ENCODE data around the gene RCAN2. TPM values are rescaled to one million over a fixed set of nuclear protein-coding genes. Genes with fewer than 3 reads are reported as not detected.

The RCAN2 gene
- polyA plus RNA-seq, 3 donors: 14.8 to 22.4 (median 22.4) TPM

GRCh38 chr6:46218457-46218856 is 272.8 kb downstream of the RCAN2 start:
- DNase-seq: no peak

- DNase-seq: no peak
Measured at GRCh38 chr6:46217671-46218131, 273.5 kb downstream of the RCAN2 start.

DNA sequence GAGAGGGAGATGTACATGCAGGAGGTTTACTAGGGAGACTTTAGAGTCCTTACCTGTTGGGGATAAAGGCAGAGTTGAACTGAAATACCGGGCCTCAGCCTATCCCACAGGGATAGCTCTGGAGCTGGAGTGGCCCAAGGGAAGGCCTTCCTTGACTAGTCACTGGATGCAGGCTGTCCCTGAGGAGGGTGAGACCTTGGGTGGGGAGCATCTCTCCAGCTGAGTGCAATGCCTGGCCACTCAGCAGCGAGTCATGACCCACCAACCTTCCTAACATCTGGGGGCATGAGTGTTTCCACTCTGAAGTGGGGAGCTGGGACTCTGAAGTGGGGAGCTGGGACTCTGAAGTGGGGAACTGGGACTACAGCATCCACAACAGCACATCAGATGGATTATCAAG is 274.4 kb downstream of the RCAN2 start:
- DNase-seq: no peak

DNA sequence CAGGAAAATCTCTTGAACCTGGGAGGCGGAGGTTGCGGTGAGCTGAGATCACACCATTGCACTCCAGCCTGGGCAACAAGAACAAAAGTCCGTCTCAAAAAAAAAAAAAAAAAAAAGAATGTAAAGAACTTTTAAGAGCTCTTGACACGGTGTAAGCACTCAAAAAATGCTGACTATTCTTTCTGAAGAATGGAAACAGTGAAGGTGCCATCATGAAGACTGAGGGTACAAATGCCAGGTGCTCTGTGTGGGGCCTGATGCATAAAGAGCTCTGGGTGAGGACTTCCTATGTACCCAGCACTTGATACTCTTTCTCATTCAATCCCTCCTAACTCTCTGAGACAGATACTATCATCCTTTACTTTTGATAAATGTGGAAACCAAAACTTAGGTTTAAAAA is 275.5 kb downstream of the RCAN2 start:
- no peak for DNase-seq

- DNase-seq: no peak
Measured at GRCh38 chr6:46215213-46215612, 276.0 kb downstream of the RCAN2 start.

DNA sequence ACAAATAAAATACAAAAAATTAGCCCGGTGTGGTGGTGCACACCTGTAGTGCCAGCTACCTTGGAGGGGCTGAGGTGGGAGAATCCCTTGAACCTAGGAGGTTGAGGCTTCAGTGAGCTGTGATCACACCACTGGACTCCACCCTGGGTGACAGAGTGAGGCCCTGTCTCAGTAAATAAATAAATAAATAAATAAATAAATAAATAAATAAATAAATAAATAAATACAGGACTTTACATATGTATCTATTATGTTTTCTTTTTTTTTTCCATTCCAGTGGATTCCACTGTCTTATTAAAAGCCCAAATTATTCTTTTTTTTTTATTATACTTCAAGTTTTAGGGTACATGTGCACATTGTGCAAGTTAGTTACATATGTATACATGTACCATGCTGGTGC is 279.3 kb downstream of the RCAN2 start:
- no peak for DNase-seq

DNA sequence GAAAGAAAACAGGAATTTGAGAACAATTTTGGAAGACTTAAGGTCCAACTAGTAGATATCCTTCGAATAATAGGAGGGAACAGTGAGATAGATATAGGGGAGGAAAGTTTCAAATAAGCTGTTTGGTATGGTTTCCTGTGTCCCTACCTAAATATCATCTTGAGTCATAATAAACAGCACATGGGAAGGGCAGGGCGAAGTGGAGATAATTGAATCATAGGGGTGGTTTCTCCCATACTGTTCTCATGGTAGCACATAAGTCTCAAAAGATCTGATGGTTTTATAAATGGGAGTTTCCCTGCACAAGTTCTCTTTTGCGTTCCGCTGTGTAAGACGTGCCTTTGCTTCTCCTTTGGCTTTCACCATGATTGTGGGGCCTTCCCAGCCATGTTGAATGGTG is 281.0 kb downstream of the RCAN2 start:
- no peak for DNase-seq

GRCh38 chr6:46208303-46208702 is 282.9 kb downstream of the RCAN2 start:
- no peak for DNase-seq

DNA sequence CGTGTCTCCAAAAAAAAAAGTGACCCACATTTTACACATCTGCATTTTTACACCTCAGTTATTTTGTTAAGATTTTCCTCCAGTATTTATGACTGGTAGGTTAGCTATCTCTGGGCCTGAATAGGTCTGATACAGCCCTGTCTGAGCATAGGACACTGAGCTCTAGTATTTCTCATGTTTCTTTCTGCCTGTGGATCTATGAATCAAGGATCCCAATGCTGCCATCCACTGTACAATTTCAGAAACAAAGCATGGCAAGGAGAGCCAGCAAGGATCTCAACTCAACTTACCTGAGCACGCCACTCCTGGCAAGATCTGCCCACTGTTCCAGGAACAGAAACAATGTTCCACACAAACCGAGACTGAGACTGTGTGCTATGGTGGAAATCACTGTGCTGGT is 284.1 kb downstream of the RCAN2 start:
- no peak for DNase-seq

DNA sequence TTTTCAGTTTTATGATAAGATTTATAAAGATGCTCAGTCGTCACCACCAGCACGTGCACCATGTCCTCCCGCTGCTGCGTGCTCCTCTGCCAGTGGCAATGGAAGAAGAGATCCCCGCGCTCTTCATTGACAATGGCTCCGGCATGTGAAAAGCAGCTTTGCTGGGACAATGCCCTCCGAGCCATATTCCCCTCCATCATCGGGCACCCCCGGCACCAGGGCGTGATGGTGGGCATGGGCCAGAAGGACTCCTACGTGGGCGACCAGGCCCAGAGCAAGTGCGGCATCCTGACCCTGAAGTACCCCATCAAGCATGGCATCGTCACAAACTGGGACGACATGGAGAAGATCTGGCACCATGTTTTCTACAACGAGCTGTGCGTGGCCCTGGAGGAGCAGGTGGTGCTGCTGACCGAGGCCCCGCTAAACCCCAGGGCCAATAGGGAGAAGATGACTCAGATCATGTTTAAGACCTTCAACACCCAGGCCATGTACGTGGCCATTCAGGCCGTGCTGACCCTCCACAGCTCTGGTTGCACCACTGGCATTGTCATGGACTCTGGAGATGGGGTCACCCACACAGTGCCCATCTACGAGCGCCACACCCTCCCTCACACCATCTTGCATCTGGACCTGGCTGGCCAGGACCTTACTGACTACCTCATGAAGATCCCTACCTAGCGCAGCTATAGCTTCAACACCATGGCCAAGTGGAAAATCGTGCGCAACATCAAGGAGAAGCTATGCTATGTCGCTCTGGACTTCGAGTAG is 286.2 kb downstream of the RCAN2 start:
- no peak for DNase-seq

GRCh38 chr6:46203391-46204177 is 287.7 kb downstream of the RCAN2 start:
- peak; percentile 38 for DNase-seq

GRCh38 chr6:46201702-46202101 is 289.5 kb downstream of the RCAN2 start:
- no peak for DNase-seq

GRCh38 chr6:46199387-46199786 is 291.9 kb downstream of the RCAN2 start:
- no peak for DNase-seq

DNA sequence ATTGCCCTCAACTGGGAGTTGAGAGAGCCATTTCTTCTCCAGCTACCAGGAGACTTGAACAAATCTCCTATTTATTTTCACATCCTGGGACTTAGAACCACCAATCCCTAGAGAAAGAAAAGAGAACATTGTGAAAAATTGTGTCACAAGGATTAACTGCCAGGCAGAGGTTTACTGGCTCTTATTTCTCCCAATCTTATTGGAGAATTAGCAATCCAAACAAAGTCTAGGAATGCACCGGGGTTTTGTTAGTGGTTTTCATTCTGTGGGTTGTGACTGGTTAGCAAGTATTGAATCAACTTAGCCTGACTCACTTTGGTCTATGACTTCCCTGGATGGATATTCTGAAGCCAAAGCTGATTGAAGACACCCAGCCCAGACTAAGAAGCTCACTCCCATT is 299.3 kb downstream of the RCAN2 start:
- no peak for DNase-seq

GRCh38 chr6:46190889-46191288 is 300.4 kb downstream of the RCAN2 start:
- no peak for DNase-seq

GRCh38 chr6:46189726-46190125 is 301.5 kb downstream of the RCAN2 start:
- DNase-seq: no peak

DNA sequence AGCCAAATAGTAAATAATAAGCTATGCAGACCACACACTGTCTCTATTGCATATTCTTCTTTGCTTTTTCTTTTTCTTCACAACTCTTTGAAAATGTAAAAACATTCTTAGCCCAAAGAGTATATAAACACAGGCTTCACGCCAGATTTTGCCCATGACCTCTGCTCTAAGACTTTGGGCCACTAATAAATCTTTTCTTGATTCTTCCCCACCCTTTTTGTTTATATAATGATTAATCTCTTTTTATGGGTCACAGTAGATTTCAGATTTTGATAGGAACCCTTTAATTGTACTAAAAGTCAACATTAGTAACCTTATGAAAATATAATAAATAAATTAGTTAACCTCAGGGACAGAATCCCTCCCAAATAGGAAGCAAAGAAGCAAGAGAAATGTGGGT is 304.7 kb downstream of the RCAN2 start:
- no peak for DNase-seq

DNA sequence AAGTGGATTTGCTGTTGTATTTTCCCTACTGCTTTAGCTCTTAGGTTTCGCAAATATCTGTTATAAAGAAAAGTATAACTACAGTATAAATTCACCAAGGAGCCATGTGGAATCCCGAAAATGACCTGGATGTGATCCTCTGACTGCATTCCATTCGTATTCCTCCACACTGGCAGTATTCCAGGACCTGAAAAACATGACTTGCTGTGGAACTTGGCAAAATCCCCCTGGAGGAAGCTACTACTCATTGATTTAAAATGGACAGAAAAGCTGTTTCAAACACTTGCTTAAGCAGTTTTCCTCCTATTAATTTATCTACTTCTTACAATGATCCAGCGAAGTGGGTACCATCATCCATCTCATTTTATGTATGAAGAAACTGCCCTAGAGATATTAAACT is 307.1 kb downstream of the RCAN2 start:
- DNase-seq: no peak

DNA sequence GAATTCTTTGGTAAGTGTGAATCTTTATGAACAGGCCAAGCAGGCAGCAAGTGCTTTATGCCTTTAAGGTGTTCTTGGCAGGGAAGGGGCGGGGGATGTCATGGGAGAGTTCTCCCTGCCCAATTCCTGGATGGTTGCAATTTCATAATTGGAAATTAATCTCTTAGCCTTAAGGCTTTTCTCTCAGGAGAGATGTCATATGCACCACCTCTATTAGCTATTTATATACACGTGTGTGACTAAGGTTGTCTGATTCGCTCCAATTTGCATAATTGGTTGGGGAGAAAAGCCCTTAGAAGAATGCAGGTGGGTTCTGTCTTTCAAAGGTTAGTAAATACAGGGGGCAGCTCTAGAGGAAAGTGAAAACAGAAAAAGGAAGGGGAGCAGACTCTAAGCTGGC is 315.3 kb downstream of the RCAN2 start:
- no peak for DNase-seq

- no peak for DNase-seq
Measured at GRCh38 chr6:46175446-46175845, 315.8 kb downstream of the RCAN2 start.

DNA sequence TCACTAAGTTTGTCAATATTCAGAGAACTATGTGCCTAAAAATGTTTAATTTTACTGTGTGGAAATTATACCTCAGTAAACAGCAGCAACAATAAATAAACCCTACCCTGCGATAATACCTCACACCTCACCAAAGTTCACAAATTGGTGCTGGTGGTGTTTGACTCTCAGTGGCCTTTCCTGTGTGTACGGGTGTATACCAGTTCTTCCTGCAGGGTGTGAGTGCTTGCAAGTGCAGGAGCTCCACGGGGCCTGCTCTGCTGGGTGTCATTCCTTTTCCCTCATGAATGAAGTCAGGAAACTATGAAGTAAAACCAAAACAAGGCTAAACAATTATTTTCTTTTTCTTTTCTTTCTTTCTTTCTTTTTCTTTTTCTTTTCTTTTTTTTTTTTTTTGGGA is 316.3 kb downstream of the RCAN2 start:
- no peak for DNase-seq

GRCh38 chr6:46172176-46172575 is 319.1 kb downstream of the RCAN2 start:
- DNase-seq: no peak

Data from renal pelvis (tissue), 4 donors.